ENCODE results near the gene WDR88.

WDR88 gene

GRCh38 chr19:33198169-33198568 is 66.3 kb downstream of the WDR88 start:
- H3K27me3 ChIP-seq (replicated peaks) = no peaks in the 10 kb centered on the region
- no peak for DNase-seq
- peaks cover 4% of the 10 kb centered on the region for H3K36me3 ChIP-seq (replicated peaks)
- in situ Hi-C loops (cut with HindIII; ENCODE audit: low pct_ligation_motif_present, low sequenced_read_pairs) = no loop called here
- TF ChIP-seq CTCF (IDR thresholded peaks at IDR 0.05; ENCODE audit: low read depth, low read length, missing control alignments) = no peak
- no peak overlapping the region for H3K27ac ChIP-seq
- no peak overlapping the region for H3K4me3 ChIP-seq (ENCODE audit: low read depth, low read length)

- in situ Hi-C loops (cut with HindIII; ENCODE audit: low pct_ligation_motif_present, low sequenced_read_pairs) = no loop called here
- DNase-seq = no peak
- TF ChIP-seq CTCF (IDR thresholded peaks at IDR 0.05; ENCODE audit: low read depth, low read length, missing control alignments) = no peak
- Histone ChIP-seq H3K4me3 (ENCODE audit: low read depth, low read length) (no peak overlapping the region), H3K36me3 (replicated peaks) (peaks cover 4% of the 10 kb centered on the region), H3K27me3 (replicated peaks) (no peaks in the 10 kb centered on the region), H3K27ac (no peak overlapping the region)
Measured at GRCh38 chr19:33199441-33200265, 67.7 kb downstream of the WDR88 start.

- in situ Hi-C loops (cut with HindIII; ENCODE audit: low pct_ligation_motif_present, low sequenced_read_pairs) = no loop called here
- DNase-seq = no peak
- no peaks in the 10 kb centered on the region for H3K27me3 ChIP-seq (replicated peaks)
- H3K36me3 ChIP-seq (replicated peaks) = peaks cover 8% of the 10 kb centered on the region
- H3K4me3 ChIP-seq (ENCODE audit: low read depth, low read length) = no peak overlapping the region
- no peak overlapping the region for H3K27ac ChIP-seq
- no peak for TF ChIP-seq CTCF (IDR thresholded peaks at IDR 0.05; ENCODE audit: low read depth, low read length, missing control alignments)
Measured at GRCh38 chr19:33201473-33201872, 69.6 kb downstream of the WDR88 start.

- Histone ChIP-seq H3K27ac (no peak overlapping the region), H3K36me3 (replicated peaks) (peaks cover 8% of the 10 kb centered on the region), H3K27me3 (replicated peaks) (no peaks in the 10 kb centered on the region), H3K4me3 (ENCODE audit: low read depth, low read length) (no peak overlapping the region)
- no peak for TF ChIP-seq CTCF (IDR thresholded peaks at IDR 0.05; ENCODE audit: low read depth, low read length, missing control alignments)
- in situ Hi-C loops (cut with HindIII; ENCODE audit: low pct_ligation_motif_present, low sequenced_read_pairs) = no loop called here
- DNase-seq = no peak
Measured at GRCh38 chr19:33201886-33202545, 70.1 kb downstream of the WDR88 start.

GRCh38 chr19:33202546-33203507 is 70.9 kb downstream of the WDR88 start:
- in situ Hi-C loops (cut with HindIII; ENCODE audit: low pct_ligation_motif_present, low sequenced_read_pairs) = no loop called here
- TF ChIP-seq CTCF (IDR thresholded peaks at IDR 0.05; ENCODE audit: low read depth, low read length, missing control alignments) = no peak
- Histone ChIP-seq H3K4me3 (ENCODE audit: low read depth, low read length) (no peak overlapping the region), H3K27ac (no peak overlapping the region), H3K36me3 (replicated peaks) (peaks cover 8% of the 10 kb centered on the region), H3K27me3 (replicated peaks) (no peaks in the 10 kb centered on the region)
- no peak for DNase-seq
